Ovary (tissue), 3 donors: ENCODE measurements around the gene RAPGEFL1.

Source experiments
- CTCF ChIP-seq, 3 donors: fragments of 450-650 bp in 2 of 3; fragments of 200-600 bp in 1 of 3; IDR thresholded peaks; one replicate each; pipeline versions ENCODE4 v1.5.1 to v1.8.0; 2016 to 2022; ENCODE audit warnings: antibody characterized with exemption in 3 of 3, mild to moderate bottlenecking in 1 of 3
- POLR2A ChIP-seq: fragments of 450-650 bp; IDR thresholded peaks from one replicate; pipeline ENCODE4 v1.6.1; 2017; ENCODE audit warnings: antibody characterized with exemption, mild to moderate bottlenecking, moderate library complexity
- donor health status: DM: no; HTN: no; CAD: no.

GRCh38 chr17:40167685-40168261 lies 9.5 kb upstream of the RAPGEFL1 start:
- no peak for TF ChIP-seq CTCF (IDR thresholded peaks at IDR 0.05)
- TF ChIP-seq POLR2A, result no peak
